Tibial artery (tissue), 4 donors: ENCODE measurements around the gene EYS.

Source experiments
- DNase-seq, 2 donors: peaks; one replicate each; pipeline ENCODE4 v3.0.0-alpha.2; 2019
- H3K27ac ChIP-seq, 2 donors: fragments of 200-600 bp; sonication (generic) in 1 of 2; 1 replicate in 1 of 2; 2 replicates in 1 of 2; pipeline ENCODE4 v1.5.1; 2018 to 2019; ENCODE audit warnings: mild to moderate bottlenecking in 1 of 2
- H3K27me3 ChIP-seq, 2 donors: fragments of 200-600 bp; sonication (generic) in 1 of 2; one replicate each; pipeline versions ENCODE4 v1.5.1 to v1.6.0; 2016 to 2019
- H3K36me3 ChIP-seq, 3 donors: fragments of 200-600 bp; sonication (generic) in 2 of 3; one replicate each; pipeline ENCODE4 v1.5.1; 2016 to 2019; ENCODE audit warnings: mild to moderate bottlenecking in 2 of 3
- H3K4me1 ChIP-seq, 4 donors: fragments of 200-600 bp; sonication (generic) in 2 of 4; 1 replicate in 3 of 4; 2 replicates in 1 of 4; pipeline ENCODE4 v1.5.1; 2016 to 2019
- H3K4me3 ChIP-seq, 2 donors: fragments of 200-600 bp; sonication (generic) in 1 of 2; 1 replicate in 1 of 2; 2 replicates in 1 of 2; pipeline ENCODE4 v1.5.1; 2018 to 2019; ENCODE audit warnings: mild to moderate bottlenecking in 2 of 2
- H3K9me3 ChIP-seq, 3 donors: fragments of 200-600 bp; sonication (generic) in 1 of 3; one replicate each; pipeline ENCODE4 v1.5.1; 2016 to 2019
- intact Hi-C: fragments of 100-400 bp; cut with DNase I; formaldehyde crosslinking; loops from one replicate; pipeline ENCODE4 v1.15.0; 2023; ENCODE audit warnings: low total_unique reads
- TF ChIP-seq, protein P1 (sequence below), 2 experiments: fragments of 200-600 bp in 1 of 2; fragments of 450-650 bp in 1 of 2; IDR thresholded peaks; one replicate each; pipeline ENCODE4 v1.5.1; 2017 to 2019; ENCODE audit warnings: antibody characterized with exemption in 2 of 2, mild to moderate bottlenecking in 1 of 2, moderate library complexity in 1 of 2

EYS gene

DNA sequence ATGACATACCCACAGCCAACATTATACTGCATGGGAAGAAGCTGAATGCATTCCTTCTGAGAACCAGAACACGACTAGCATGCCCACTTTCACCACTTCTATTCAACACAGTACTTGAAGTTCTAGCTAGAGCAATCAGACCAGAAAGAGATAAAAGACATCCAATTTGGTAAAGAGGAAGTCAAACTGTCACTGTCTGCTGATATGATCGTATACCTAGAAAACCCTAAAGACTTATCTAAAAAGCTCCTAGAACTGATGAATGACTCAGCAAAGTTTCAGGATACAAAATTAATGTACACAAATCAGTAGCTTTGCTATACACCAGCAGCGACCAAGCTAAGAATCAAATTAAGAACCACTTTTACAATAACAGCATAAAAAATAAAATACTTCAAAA, 60.5 kb downstream of the EYS start:
- DNase-seq, result no peak
- intact Hi-C loops, result no loop called here
- TF ChIP-seq, protein P1, sequence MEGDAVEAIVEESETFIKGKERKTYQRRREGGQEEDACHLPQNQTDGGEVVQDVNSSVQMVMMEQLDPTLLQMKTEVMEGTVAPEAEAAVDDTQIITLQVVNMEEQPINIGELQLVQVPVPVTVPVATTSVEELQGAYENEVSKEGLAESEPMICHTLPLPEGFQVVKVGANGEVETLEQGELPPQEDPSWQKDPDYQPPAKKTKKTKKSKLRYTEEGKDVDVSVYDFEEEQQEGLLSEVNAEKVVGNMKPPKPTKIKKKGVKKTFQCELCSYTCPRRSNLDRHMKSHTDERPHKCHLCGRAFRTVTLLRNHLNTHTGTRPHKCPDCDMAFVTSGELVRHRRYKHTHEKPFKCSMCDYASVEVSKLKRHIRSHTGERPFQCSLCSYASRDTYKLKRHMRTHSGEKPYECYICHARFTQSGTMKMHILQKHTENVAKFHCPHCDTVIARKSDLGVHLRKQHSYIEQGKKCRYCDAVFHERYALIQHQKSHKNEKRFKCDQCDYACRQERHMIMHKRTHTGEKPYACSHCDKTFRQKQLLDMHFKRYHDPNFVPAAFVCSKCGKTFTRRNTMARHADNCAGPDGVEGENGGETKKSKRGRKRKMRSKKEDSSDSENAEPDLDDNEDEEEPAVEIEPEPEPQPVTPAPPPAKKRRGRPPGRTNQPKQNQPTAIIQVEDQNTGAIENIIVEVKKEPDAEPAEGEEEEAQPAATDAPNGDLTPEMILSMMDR (IDR thresholded peaks at IDR 0.05), result no peak
- Histone ChIP-seq H3K36me3 (no peaks in the 10 kb centered on the region), H3K9me3 (no peaks in the 10 kb centered on the region), H3K27me3 (no peaks in the 10 kb centered on the region), H3K27ac (no peak overlapping the region), H3K4me1 (no peaks in the 10 kb centered on the region), H3K4me3 (no peak overlapping the region)

DNA sequence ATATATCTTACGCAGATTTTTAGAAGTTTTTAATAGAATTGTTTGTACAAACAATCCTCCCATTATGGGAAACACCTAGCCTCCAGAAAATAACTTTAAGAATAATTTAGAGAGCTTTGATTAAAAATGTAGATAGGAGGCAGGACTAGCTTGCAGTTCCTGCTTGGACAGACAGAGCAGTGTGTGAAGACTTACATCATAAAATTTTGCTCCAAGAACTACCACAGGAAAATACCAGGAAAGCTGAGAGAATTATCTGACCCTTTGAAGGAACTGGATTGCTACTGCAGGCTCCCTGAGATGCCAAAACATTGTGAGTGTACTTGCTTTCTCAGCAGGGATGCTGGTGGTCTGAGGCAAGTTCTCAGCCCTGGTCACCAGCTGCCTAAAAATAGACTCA, 64.2 kb downstream of the EYS start:
- Histone ChIP-seq H3K9me3 (no peaks in the 10 kb centered on the region), H3K4me3 (no peak overlapping the region), H3K4me1 (no peaks in the 10 kb centered on the region), H3K36me3 (no peaks in the 10 kb centered on the region), H3K27me3 (no peaks in the 10 kb centered on the region), H3K27ac (no peak overlapping the region)
- intact Hi-C loops, result no loop called here
- DNase-seq, result no peak
- TF ChIP-seq, protein P1 (IDR thresholded peaks at IDR 0.05), result no peak

DNA sequence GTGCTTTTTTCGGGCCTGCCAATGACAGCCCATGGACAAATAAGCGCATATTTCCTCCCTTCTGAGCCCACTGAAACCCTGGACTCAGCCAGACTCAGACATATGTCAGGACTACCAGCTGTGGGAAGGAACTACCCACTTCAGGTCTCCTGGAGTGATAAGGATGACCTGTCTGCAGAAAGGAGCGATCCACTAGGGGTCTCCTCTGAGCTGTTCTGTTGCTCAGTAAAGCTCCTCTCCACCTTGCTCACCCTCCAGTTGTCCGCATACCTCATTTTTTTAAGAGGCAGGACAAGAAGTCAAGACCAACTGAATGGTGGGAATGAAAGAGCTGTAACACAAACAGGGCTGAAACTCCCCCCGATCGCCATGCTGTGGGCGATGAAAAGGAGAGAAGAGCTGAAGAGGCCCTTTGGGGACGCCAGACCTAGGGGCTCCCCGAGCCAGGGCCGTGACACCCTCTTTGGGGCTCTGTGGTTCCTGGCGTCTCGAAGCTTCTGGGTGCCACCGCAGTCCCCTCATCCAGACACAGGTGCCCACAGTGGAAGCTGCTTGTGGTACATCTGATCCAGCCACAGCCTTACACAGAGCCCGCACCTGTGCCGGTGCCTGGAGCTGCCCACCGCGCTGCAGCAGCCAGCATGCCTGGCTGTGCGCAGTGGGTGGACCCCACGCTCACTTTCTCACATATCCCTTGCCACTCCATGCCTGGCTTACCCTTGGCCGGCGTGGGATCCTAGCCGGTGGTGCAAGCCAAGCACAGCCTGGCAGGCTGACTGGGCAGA, 68.8 kb downstream of the EYS start:
- no peak overlapping the region for H3K27ac ChIP-seq
- H3K4me3 ChIP-seq, result no peak overlapping the region
- TF ChIP-seq, protein P1 (IDR thresholded peaks at IDR 0.05), result no peak
- no peaks in the 10 kb centered on the region for H3K9me3 ChIP-seq
- H3K36me3 ChIP-seq, result no peaks in the 10 kb centered on the region
- DNase-seq, result no peak
- H3K27me3 ChIP-seq, result no peaks in the 10 kb centered on the region
- intact Hi-C loops, result no loop called here
- H3K4me1 ChIP-seq, result no peaks in the 10 kb centered on the region

DNA sequence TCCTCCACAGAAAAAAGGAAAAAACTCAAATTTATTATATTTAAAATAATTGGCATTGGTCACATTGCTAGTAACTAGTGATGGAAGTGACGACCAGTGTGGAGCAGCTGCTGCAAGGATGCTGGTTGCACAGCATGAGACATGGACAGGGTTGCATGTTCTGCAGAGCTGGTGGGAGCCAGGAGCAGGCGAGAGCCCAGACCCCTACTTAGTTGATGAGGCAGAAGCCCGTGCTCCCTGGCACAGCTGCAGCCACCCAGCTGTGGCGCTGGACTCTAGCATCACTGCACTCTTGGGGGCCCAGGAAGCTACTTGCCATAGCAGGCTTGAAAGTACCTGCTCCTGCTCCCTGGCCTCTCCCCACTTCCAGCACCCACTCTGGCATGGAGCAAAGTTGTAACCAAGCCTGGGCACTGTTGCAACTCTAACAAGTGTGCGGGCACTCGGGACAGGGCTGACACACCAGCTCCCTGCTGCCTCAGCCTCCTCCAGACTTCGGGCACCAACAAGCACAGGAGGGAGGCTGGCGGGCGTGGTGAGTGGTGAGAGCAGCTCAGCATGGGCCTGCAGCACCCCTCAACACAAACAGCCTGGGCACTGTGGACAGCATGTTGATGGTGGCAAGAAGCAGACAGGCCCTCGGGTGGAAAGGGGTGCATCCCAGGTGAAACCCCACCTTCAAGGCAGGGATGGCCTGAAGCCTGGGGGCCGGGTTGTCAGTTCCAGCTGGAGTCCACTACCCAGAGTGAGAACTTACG, 69.6 kb downstream of the EYS start:
- no peaks in the 10 kb centered on the region for H3K4me1 ChIP-seq
- DNase-seq, result no peak
- no peaks in the 10 kb centered on the region for H3K36me3 ChIP-seq
- H3K27ac ChIP-seq, result no peak overlapping the region
- no peaks in the 10 kb centered on the region for H3K9me3 ChIP-seq
- H3K27me3 ChIP-seq, result no peaks in the 10 kb centered on the region
- H3K4me3 ChIP-seq, result no peak overlapping the region
- TF ChIP-seq, protein P1 (IDR thresholded peaks at IDR 0.05), result no peak
- intact Hi-C loops, result no loop called here

DNA sequence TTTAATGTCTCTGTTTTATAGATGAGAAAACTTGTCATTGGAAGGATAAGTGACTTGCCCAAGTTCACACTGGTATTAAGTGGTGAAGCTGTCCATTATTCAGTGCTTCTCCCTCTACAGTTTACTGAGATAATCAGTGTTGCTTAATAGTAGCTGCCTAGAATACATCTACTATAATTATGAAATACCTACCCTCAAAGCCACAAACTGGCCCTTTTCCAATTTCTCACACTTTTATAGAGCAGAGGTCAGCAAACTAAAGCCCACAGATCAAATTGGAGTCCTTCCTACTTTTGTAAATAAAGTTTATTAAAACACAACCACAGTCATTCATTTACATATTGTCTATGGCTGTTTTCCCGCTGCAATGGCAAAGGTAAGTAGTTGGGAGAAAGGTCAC, 73.5 kb downstream of the EYS start:
- DNase-seq, result no peak
- TF ChIP-seq, protein P1 (IDR thresholded peaks at IDR 0.05), result no peak
- Histone ChIP-seq H3K27ac (no peak overlapping the region), H3K4me3 (no peak overlapping the region), H3K9me3 (no peaks in the 10 kb centered on the region), H3K36me3 (no peaks in the 10 kb centered on the region), H3K27me3 (no peaks in the 10 kb centered on the region), H3K4me1 (no peaks in the 10 kb centered on the region)
- intact Hi-C loops, result no loop called here
